ENCODE results near the gene HOMER3. TPM values are rescaled to one million over a fixed set of nuclear protein-coding genes. Genes with fewer than 3 reads are reported as not detected.
A peak's percentile ranks its signal among the peaks of the same experiment; 100 is the strongest.
"Not testable (repeated sequence)": the region's sequence is repeated elsewhere in the genome, so short reads cannot be mapped to it uniquely, and the experiment has no call there.

Gene HOMER3
- total and polyA plus RNA-seq, 9 donors: 63.6 to 80.8 (median 74.9) TPM

GRCh38 chr19:18929311-18929710 lies 11.7 kb downstream of the HOMER3 start:
- no peak for DNase-seq
- WGBS (ENCODE audit: insufficient coverage): 83% methylated on average over 17 of the region's 25 CpGs

GRCh38 chr19:18928018-18928805 lies 12.8 kb downstream of the HOMER3 start:
- 80% methylated on average over 23 of the region's 26 CpGs for WGBS (ENCODE audit: insufficient coverage)
- no peak overlapping the region for H3K4me3 ChIP-seq (ENCODE audit: low read length)
- H3K27me3 ChIP-seq (ENCODE audit: control insufficient read depth, insufficient read depth, low read length): no peaks in the 10 kb centered on the region
- no peak overlapping the region for H3K27ac ChIP-seq (ENCODE audit: low read length)
- H3K9me3 ChIP-seq (replicated peaks; ENCODE audit: control insufficient read depth, low read depth, low read length): no peaks in the 10 kb centered on the region
- H3K4me1 ChIP-seq (ENCODE audit: control insufficient read depth, insufficient read depth, low read length): no peaks in the 10 kb centered on the region
- peaks cover 77% of the 10 kb centered on the region for H3K36me3 ChIP-seq (ENCODE audit: control insufficient read depth, insufficient read depth, low read length)
- DNase-seq: no peak

More at GRCh38 chr19:18929311-18929710, 11.7 kb downstream of the HOMER3 start:
- H3K27ac ChIP-seq (ENCODE audit: low read length): no peak overlapping the region
- no peak overlapping the region for H3K4me3 ChIP-seq (ENCODE audit: low read length)
- H3K27me3 ChIP-seq (ENCODE audit: control insufficient read depth, insufficient read depth, low read length): no peaks in the 10 kb centered on the region
- peaks cover 77% of the 10 kb centered on the region for H3K36me3 ChIP-seq (ENCODE audit: control insufficient read depth, insufficient read depth, low read length)
- no peaks in the 10 kb centered on the region for H3K4me1 ChIP-seq (ENCODE audit: control insufficient read depth, insufficient read depth, low read length)
- no peaks in the 10 kb centered on the region for H3K9me3 ChIP-seq (replicated peaks; ENCODE audit: control insufficient read depth, low read depth, low read length)

GRCh38 chr19:18924684-18925213 lies 16.3 kb downstream of the HOMER3 start:
- Histone ChIP-seq H3K27ac (ENCODE audit: low read length) (no peak overlapping the region), H3K4me3 (ENCODE audit: low read length) (no peak overlapping the region), H3K4me1 (ENCODE audit: control insufficient read depth, insufficient read depth, low read length) (peaks cover 8% of the 10 kb centered on the region), H3K27me3 (ENCODE audit: control insufficient read depth, insufficient read depth, low read length) (no peaks in the 10 kb centered on the region), H3K36me3 (ENCODE audit: control insufficient read depth, insufficient read depth, low read length) (peaks cover 75% of the 10 kb centered on the region), H3K9me3 (replicated peaks; ENCODE audit: control insufficient read depth, low read depth, low read length) (no peaks in the 10 kb centered on the region)
- no peak for DNase-seq
- 89% methylated on average over 7 of the region's 15 CpGs for WGBS (ENCODE audit: insufficient coverage)

GRCh38 chr19:18922228-18922985 lies 18.6 kb downstream of the HOMER3 start:
- no peaks in the 10 kb centered on the region for H3K27me3 ChIP-seq (ENCODE audit: control insufficient read depth, insufficient read depth, low read length)
- no peak overlapping the region for H3K4me3 ChIP-seq (ENCODE audit: low read length)
- DNase-seq: no peak
- H3K27ac ChIP-seq (ENCODE audit: low read length): no peak overlapping the region
- 88% methylated on average over 28 of the region's 29 CpGs for WGBS (ENCODE audit: insufficient coverage)
- peaks cover 21% of the 10 kb centered on the region for H3K4me1 ChIP-seq (ENCODE audit: control insufficient read depth, insufficient read depth, low read length)
- H3K9me3 ChIP-seq (replicated peaks; ENCODE audit: control insufficient read depth, low read depth, low read length): no peaks in the 10 kb centered on the region
- peaks cover 52% of the 10 kb centered on the region for H3K36me3 ChIP-seq (ENCODE audit: control insufficient read depth, insufficient read depth, low read length)

- 90% methylated on average over 15 of the region's 17 CpGs for WGBS (ENCODE audit: insufficient coverage)
- Histone ChIP-seq H3K9me3 (replicated peaks; ENCODE audit: control insufficient read depth, low read depth, low read length) (no peaks in the 10 kb centered on the region), H3K27me3 (ENCODE audit: control insufficient read depth, insufficient read depth, low read length) (no peaks in the 10 kb centered on the region), H3K4me3 (ENCODE audit: low read length) (no peak overlapping the region), H3K4me1 (ENCODE audit: control insufficient read depth, insufficient read depth, low read length) (peaks cover 21% of the 10 kb centered on the region), H3K36me3 (ENCODE audit: control insufficient read depth, insufficient read depth, low read length) (peaks cover 45% of the 10 kb centered on the region), H3K27ac (ENCODE audit: low read length) (no peak overlapping the region)
- DNase-seq: no peak
Measured at GRCh38 chr19:18921593-18921992, 19.4 kb downstream of the HOMER3 start.

- H3K36me3 ChIP-seq (ENCODE audit: control insufficient read depth, insufficient read depth, low read length): peaks cover 37% of the 10 kb centered on the region
- H3K27me3 ChIP-seq (ENCODE audit: control insufficient read depth, insufficient read depth, low read length): no peaks in the 10 kb centered on the region
- DNase-seq: no peak
- WGBS (ENCODE audit: insufficient coverage): 60% methylated on average over 8 of the region's 9 CpGs
- no peak overlapping the region for H3K27ac ChIP-seq (ENCODE audit: low read length)
- H3K4me1 ChIP-seq (ENCODE audit: control insufficient read depth, insufficient read depth, low read length): peaks cover 21% of the 10 kb centered on the region
- no peaks in the 10 kb centered on the region for H3K9me3 ChIP-seq (replicated peaks; ENCODE audit: control insufficient read depth, low read depth, low read length)
- peak overlapping the region; percentile 98 for H3K4me3 ChIP-seq (ENCODE audit: low read length)
Measured at GRCh38 chr19:18920400-18920799, 20.6 kb downstream of the HOMER3 start.

- no peaks in the 10 kb centered on the region for H3K27me3 ChIP-seq (ENCODE audit: control insufficient read depth, insufficient read depth, low read length)
- H3K4me3 ChIP-seq (ENCODE audit: low read length): peak overlapping the region; percentile 98
- WGBS (ENCODE audit: insufficient coverage): 0% methylated on average over 13 of the region's 15 CpGs
- no peaks in the 10 kb centered on the region for H3K9me3 ChIP-seq (replicated peaks; ENCODE audit: control insufficient read depth, low read depth, low read length)
- H3K27ac ChIP-seq (ENCODE audit: low read length): peak overlapping the region; percentile 67
- H3K4me1 ChIP-seq (ENCODE audit: control insufficient read depth, insufficient read depth, low read length): peaks cover 21% of the 10 kb centered on the region
- peaks cover 36% of the 10 kb centered on the region for H3K36me3 ChIP-seq (ENCODE audit: control insufficient read depth, insufficient read depth, low read length)
- DNase-seq: no peak
Measured at GRCh38 chr19:18919900-18920214, 21.2 kb downstream of the HOMER3 start.

GRCh38 chr19:18919086-18919899 lies 21.7 kb downstream of the HOMER3 start, which contains the start of the genes COPE and DDX49:
COPE (minus strand) TSS chr19:18919387; CDS start chr19:18919348, 39 bp downstream.
DDX49 (plus strand) TSS chr19:18919715; CDS start chr19:18919742, 27 bp downstream.
- Histone ChIP-seq H3K9me3 (replicated peaks; ENCODE audit: control insufficient read depth, low read depth, low read length) (no peaks in the 10 kb centered on the region), H3K4me1 (ENCODE audit: control insufficient read depth, insufficient read depth, low read length) (peaks cover 21% of the 10 kb centered on the region), H3K27me3 (ENCODE audit: control insufficient read depth, insufficient read depth, low read length) (no peaks in the 10 kb centered on the region), H3K27ac (ENCODE audit: low read length) (peak within 1 kb of the TSS; percentile 93), H3K4me3 (ENCODE audit: low read length) (peak within 1 kb of the TSS; percentile 98), H3K36me3 (ENCODE audit: control insufficient read depth, insufficient read depth, low read length) (peaks cover 33% of the 10 kb centered on the region)
- peak; percentile 100 for DNase-seq
- WGBS (ENCODE audit: insufficient coverage): under 1% methylated on average over 67 of the region's 72 CpGs

GRCh38 chr19:18917593-18917992 lies 23.4 kb downstream of the HOMER3 start:
- DNase-seq: not testable (repeated sequence)

More at GRCh38 chr19:18917593-18917992, 23.4 kb downstream of the HOMER3 start:
- 80% methylated on average over 2 of the region's 9 CpGs for WGBS (ENCODE audit: insufficient coverage)
- H3K4me1 ChIP-seq (ENCODE audit: control insufficient read depth, insufficient read depth, low read length): peaks cover 21% of the 10 kb centered on the region
- H3K9me3 ChIP-seq (replicated peaks; ENCODE audit: control insufficient read depth, low read depth, low read length); H3K4me3 ChIP-seq (ENCODE audit: low read length); H3K27me3 ChIP-seq (ENCODE audit: control insufficient read depth, insufficient read depth, low read length); H3K27ac ChIP-seq (ENCODE audit: low read length): not testable (repeated sequence)
- peaks cover 29% of the 10 kb centered on the region for H3K36me3 ChIP-seq (ENCODE audit: control insufficient read depth, insufficient read depth, low read length)
